OCI-LY3 (cell line): ENCODE data around the gene TMEM144.

Experiments
- H2AFZ ChIP-seq: fragments of 200-600, 300-600 bp; shearing (Covaris generic); 2 replicates; pipeline ENCODE4 v1.6.0; 2014; ENCODE audit warnings: antibody characterized with exemption, low read depth, low read length
- H3K27ac ChIP-seq: fragments of 200-600, 300-600 bp; sonication (generic); 2 replicates; pipeline ENCODE4 v1.5.1; 2014; ENCODE audit warnings: mild to moderate bottlenecking, low read length, moderate library complexity, mixed read lengths
- H3K27me3 ChIP-seq: fragments of 200-600, 300-600 bp; sonication (generic); 2 replicates; pipeline ENCODE4 v1.6.1; 2014; ENCODE audit warnings: low read depth, low read length, mixed read lengths
- H3K36me3 ChIP-seq: fragments of 200-600, 300-600 bp; sonication (generic); replicated peaks from 2 replicates; pipeline ENCODE3; 2014; ENCODE audit warnings: low read depth, low read length, mixed read lengths
- H3K4me1 ChIP-seq: fragments of 300-600, 200-600 bp; sonication (generic); 2 replicates; pipeline ENCODE4 v1.6.1; 2014; ENCODE audit warnings: low read length, mixed read lengths
- H3K4me2 ChIP-seq: fragments of 200-600, 300-600 bp; sonication (generic); 2 replicates; pipeline ENCODE4 v1.6.1; 2014; ENCODE audit warnings: low read length, mixed read lengths
- H3K4me3 ChIP-seq: fragments of 300-600, 200-600 bp; sonication (generic); 2 replicates; pipeline ENCODE4 v1.5.1; 2014; ENCODE audit warnings: antibody characterized with exemption, mild to moderate bottlenecking, low read length, moderate library complexity
- H3K79me2 ChIP-seq: fragments of 300-600, 200-600 bp; shearing (Covaris generic); 2 replicates; pipeline ENCODE4 v1.6.1; 2014; ENCODE audit warnings: mild to moderate bottlenecking, low read length, mixed read lengths
- H3K9ac ChIP-seq: fragments of 300-600, 200-600 bp; shearing (Covaris generic); 2 replicates; pipeline ENCODE4 v1.6.0; 2014; ENCODE audit warnings: mild to moderate bottlenecking, low read length, moderate library complexity
- H3K9me3 ChIP-seq: fragments of 200-600, 300-600 bp; shearing (Covaris generic); 2 replicates; pipeline ENCODE4 v1.6.1; 2014; ENCODE audit warnings: low read length, mixed read lengths; ENCODE audit not compliant: insufficient read depth
- H4K20me1 ChIP-seq: fragments of 200-600, 300-600 bp; sonication (generic); 2 replicates; pipeline ENCODE4 v1.6.1; 2016; ENCODE audit warnings: low read length, mixed read lengths; ENCODE audit not compliant: insufficient read depth
- CTCF ChIP-seq: fragments of 200-600, 300-600 bp; sonication (generic); IDR thresholded peaks from 2 replicates; pipeline ENCODE4 v1.5.1; 2014; ENCODE audit warnings: antibody characterized with exemption, low read length, low read depth
- EZH2phosphoT487 ChIP-seq: fragments of 200-600 bp; shearing (Covaris generic); IDR thresholded peaks from 2 replicates; pipeline ENCODE4 v1.6.1; 2018; ENCODE audit warnings: antibody characterized with exemption, mixed run types, low read depth

The TMEM144 gene

GRCh38 chr4:158295053-158295452 lies 84.8 kb downstream of the TMEM144 start:
- Histone ChIP-seq H3K27ac (no peak overlapping the region), H3K79me2 (no peaks in the 10 kb centered on the region), H3K27me3 (no peaks in the 10 kb centered on the region), H3K4me1 (no peaks in the 10 kb centered on the region), H3K36me3 (no peaks in the 10 kb centered on the region), H3K4me3 (no peak overlapping the region), H3K9ac (no peak overlapping the region), H4K20me1 (no peaks in the 10 kb centered on the region), H2AFZ (no peak overlapping the region), H3K4me2 (no peak overlapping the region), H3K9me3 (peaks cover 4% of the 10 kb centered on the region)
- TF ChIP-seq CTCF (no peak), EZH2phosphoT487 (no peak)

DNA sequence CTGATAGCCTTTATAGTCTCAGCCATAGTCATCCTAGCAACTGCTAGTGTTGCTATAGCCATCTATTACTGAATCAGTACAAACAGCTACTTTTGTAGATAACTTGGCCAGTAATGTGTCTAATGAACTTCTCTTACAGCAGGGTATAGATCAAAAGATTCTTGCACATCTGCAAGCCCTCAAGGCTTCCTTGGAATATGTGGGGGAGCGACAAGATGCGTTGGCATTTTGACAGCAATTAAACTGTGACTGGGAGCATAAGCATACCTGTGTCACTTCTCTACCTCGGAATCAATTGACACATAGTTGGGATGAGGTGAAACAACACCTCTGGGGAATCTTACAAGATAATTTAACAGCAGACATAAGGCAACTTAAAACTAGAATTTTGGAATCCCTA lies 87.6 kb downstream of the TMEM144 start:
- no peak overlapping the region for H3K4me2 ChIP-seq

GRCh38 chr4:158299459-158300007 lies 89.2 kb downstream of the TMEM144 start:
- H3K4me2 ChIP-seq = no peak overlapping the region
- H3K27me3 ChIP-seq = no peaks in the 10 kb centered on the region
- H3K4me1 ChIP-seq = no peaks in the 10 kb centered on the region
- no peak overlapping the region for H3K4me3 ChIP-seq
- no peaks in the 10 kb centered on the region; the same call in 1 of the 2 replicates for H3K9me3 ChIP-seq
- H3K27ac ChIP-seq = no peak overlapping the region
- no peak for TF ChIP-seq CTCF
- no peak for TF ChIP-seq EZH2phosphoT487
- no peaks in the 10 kb centered on the region for H3K79me2 ChIP-seq
- no peak overlapping the region for H2AFZ ChIP-seq
- no peak overlapping the region for H3K9ac ChIP-seq
- H3K36me3 ChIP-seq = no peaks in the 10 kb centered on the region
- H4K20me1 ChIP-seq = no peaks in the 10 kb centered on the region

More for the DNA sequence above, 87.6 kb downstream of the TMEM144 start:
- Histone ChIP-seq H2AFZ (no peak overlapping the region), H3K9ac (no peak overlapping the region), H3K79me2 (no peaks in the 10 kb centered on the region), H3K36me3 (no peaks in the 10 kb centered on the region), H4K20me1 (no peaks in the 10 kb centered on the region), H3K27ac (no peak overlapping the region), H3K4me3 (no peak overlapping the region), H3K27me3 (no peaks in the 10 kb centered on the region), H3K4me1 (no peaks in the 10 kb centered on the region), H3K9me3 (peaks cover 4% of the 10 kb centered on the region)
- TF ChIP-seq EZH2phosphoT487 (no peak), CTCF (no peak)

DNA sequence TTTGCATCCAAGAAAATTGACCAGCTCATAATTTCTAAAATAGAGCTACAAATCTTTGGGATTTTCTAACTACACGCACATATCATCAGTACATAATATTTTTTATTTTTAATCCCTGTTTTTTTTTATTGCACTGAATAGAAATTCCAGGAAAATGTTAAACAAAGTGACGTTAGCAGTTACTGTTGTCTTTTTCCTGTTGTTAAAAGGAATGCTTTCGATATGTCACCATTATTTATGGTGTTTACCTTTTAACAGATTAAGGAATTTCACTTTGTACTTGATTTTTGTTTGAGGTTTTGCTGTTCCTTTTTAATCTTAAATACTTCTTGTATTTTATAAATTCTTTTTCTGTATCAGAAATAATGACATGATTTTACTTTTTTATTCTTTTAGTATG lies 89.7 kb downstream of the TMEM144 start:
- Histone ChIP-seq H3K79me2 (no peaks in the 10 kb centered on the region), H3K4me2 (no peak overlapping the region), H3K4me3 (no peak overlapping the region), H3K36me3 (no peaks in the 10 kb centered on the region), H3K27me3 (no peaks in the 10 kb centered on the region), H3K4me1 (no peaks in the 10 kb centered on the region), H3K9ac (no peak overlapping the region), H4K20me1 (no peaks in the 10 kb centered on the region), H3K27ac (no peak overlapping the region), H2AFZ (no peak overlapping the region), H3K9me3 (no peaks in the 10 kb centered on the region; the same call in 1 of the 2 replicates)
- TF ChIP-seq EZH2phosphoT487 = no peak
- no peak for TF ChIP-seq CTCF
